ENCODE data around the gene TMEM225B.

- no peak for TF ChIP-seq CTCF (conservative IDR thresholded peaks at IDR 0.05; ENCODE audit: low read depth, low read length)
- TF ChIP-seq EZH2 (IDR thresholded peaks at IDR 0.05; ENCODE audit: borderline replicate concordance, low read depth, low read length, poor library complexity, severe bottlenecking) = no peak
Measured at GRCh38 chr7:99571768-99572167, 26.3 kb upstream of the TMEM225B start.
